Thyroid gland (tissue), 4 donors: ENCODE measurements around the gene ZNF672.

Experiments
- POLR2A ChIP-seq, 2 donors: fragments of 450-650 bp; IDR thresholded peaks; one replicate each; pipeline ENCODE4 v1.6.1; 2017; ENCODE audit warnings: antibody characterized with exemption in 2 of 2, mild to moderate bottlenecking in 2 of 2, moderate library complexity in 1 of 2
- TF ChIP-seq, protein P1 (sequence below), 6 experiments: fragments of 200-600 bp in 3 of 6; fragments of 450-650 bp in 3 of 6; sonication (generic) in 3 of 6; IDR thresholded peaks; one replicate each; pipeline ENCODE4 v1.5.1; 2016 to 2019; ENCODE audit warnings: antibody characterized with exemption in 6 of 6, mild to moderate bottlenecking in 2 of 6, inconsistent platforms in 1 of 6, moderate library complexity in 1 of 6

DNA sequence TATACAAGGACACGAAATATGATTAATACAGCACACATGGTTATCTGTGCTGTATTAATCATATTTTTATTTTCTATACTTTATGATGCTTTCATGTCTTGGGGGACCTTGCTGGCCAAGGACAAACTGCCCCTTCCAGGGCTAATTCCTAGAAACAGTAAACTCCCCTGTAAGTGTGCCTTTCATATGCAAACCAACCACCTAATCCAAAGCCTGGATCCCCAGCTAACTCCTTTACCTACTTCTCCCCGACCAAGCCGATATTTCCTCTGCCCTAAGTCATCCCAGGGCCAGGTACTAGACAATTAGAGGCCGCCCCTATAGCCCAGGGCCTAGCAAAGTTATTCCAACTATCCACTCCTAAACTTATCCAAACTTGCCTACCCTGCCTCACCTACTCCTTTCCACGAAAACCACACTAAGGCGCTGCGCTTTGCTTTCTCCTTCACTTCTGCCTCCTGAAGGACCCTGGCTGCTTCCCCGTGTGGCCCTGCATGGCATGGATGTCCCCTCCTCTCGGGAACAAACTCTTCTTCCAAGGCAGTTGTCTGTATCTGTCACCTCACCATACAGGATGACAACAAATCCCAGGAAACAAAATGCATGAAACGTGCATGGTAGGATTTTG, 22.5 kb upstream of the ZNF672 start:
- TF ChIP-seq, protein P1, sequence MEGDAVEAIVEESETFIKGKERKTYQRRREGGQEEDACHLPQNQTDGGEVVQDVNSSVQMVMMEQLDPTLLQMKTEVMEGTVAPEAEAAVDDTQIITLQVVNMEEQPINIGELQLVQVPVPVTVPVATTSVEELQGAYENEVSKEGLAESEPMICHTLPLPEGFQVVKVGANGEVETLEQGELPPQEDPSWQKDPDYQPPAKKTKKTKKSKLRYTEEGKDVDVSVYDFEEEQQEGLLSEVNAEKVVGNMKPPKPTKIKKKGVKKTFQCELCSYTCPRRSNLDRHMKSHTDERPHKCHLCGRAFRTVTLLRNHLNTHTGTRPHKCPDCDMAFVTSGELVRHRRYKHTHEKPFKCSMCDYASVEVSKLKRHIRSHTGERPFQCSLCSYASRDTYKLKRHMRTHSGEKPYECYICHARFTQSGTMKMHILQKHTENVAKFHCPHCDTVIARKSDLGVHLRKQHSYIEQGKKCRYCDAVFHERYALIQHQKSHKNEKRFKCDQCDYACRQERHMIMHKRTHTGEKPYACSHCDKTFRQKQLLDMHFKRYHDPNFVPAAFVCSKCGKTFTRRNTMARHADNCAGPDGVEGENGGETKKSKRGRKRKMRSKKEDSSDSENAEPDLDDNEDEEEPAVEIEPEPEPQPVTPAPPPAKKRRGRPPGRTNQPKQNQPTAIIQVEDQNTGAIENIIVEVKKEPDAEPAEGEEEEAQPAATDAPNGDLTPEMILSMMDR (IDR thresholded peaks at IDR 0.05): no peak
- no peak for TF ChIP-seq POLR2A (IDR thresholded peaks at IDR 0.05)
